Measurements from ENCODE around the gene STXBP2.

The STXBP2 gene

DNA sequence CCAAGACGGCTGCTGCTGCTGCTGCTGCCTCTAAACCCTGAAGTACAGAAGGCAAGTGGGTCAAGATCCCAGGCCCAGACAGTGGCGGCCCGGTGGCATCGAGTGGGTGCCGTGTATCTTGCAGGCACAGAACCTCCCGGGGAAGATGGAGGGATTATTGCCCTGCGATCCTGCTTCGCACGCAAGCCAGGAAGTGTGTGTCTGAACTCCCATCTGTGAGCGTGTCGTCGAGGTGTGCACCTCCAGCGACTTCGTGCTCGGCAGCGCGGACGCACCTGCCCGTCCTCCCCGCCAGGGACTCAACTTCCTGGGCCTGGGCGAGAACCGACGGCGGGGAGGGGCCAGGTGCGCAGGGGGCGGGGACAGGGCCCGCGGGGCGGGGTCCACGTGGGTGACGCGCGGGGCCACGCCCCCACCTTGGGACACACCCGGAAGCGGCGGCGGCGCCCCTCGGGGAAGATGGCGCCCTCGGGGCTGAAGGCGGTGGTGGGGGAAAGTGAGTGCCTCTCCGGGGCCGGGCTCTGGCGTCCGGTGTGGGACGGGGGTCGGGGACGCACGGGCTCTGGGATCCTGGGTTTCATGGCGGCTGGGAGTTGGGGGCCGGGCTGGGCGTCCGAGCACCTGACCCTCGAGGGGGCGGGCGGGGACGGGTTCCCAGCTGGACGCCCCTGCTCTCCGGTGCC, at the start of gene STXBP2:
STXBP2 (plus strand) TSS at position 420 of the 683 bp plus-strand sequence; CDS start at position 460, 40 bp downstream.
- TF ChIP-seq, protein P1, sequence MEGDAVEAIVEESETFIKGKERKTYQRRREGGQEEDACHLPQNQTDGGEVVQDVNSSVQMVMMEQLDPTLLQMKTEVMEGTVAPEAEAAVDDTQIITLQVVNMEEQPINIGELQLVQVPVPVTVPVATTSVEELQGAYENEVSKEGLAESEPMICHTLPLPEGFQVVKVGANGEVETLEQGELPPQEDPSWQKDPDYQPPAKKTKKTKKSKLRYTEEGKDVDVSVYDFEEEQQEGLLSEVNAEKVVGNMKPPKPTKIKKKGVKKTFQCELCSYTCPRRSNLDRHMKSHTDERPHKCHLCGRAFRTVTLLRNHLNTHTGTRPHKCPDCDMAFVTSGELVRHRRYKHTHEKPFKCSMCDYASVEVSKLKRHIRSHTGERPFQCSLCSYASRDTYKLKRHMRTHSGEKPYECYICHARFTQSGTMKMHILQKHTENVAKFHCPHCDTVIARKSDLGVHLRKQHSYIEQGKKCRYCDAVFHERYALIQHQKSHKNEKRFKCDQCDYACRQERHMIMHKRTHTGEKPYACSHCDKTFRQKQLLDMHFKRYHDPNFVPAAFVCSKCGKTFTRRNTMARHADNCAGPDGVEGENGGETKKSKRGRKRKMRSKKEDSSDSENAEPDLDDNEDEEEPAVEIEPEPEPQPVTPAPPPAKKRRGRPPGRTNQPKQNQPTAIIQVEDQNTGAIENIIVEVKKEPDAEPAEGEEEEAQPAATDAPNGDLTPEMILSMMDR (conservative IDR thresholded peaks at IDR 0.05; ENCODE audit: low read depth, low read length), result no peak
- H3K4me3 ChIP-seq (ENCODE audit: low read length), result peak within 1 kb of the TSS; percentile 71
- no peak for DNase-seq (ENCODE audit: low read depth)

DNA sequence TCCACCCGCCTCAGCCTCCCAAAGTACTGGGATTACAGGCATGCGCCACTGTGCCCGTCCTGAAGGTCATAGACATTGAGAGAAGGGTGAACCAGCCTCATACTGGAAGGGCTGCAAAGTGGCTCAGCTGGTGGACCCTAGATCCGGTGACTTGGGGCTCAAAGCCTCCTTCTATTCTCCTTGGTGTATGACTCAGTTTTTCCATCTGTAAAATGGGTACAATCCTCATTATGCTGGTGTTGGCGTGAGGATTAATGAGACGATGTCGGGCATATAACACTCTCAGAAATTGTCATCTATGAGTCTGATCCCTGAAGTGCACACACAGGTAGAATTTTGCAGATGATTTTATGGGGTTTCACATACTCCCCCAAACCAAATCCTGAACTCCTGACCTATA, 47.1 kb upstream of the STXBP2 start:
- no peak for DNase-seq (ENCODE audit: low read depth)
- no peak overlapping the region for H3K4me3 ChIP-seq (ENCODE audit: low read length)

DNA sequence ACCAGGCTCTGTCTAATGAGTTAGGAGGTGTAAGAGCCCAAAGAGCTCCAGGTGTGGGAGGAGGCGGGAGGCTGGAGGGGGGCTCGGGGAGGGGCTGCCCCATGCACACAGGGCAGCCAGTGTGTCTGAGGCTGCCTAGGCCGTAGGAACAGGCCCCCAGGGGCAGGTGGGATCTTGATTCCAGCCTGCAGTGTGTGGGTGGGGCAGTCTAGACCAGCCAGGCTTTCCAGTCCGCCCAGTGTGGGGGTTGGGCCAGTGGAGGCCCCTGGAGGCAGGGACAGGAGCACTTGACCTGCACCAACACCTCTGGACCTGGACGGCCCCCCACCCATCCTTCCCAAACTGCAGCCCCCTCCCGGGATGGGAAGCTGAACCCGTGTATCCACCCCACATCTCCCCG, 46.7 kb upstream of the STXBP2 start:
- no peak for DNase-seq (ENCODE audit: low read depth)
- TF ChIP-seq, protein P1 (conservative IDR thresholded peaks at IDR 0.05; ENCODE audit: low read depth, low read length), result no peak
- H3K4me3 ChIP-seq (ENCODE audit: low read length), result no peak overlapping the region

More for the DNA sequence above, 47.1 kb upstream of the STXBP2 start:
- TF ChIP-seq, protein P1 (conservative IDR thresholded peaks at IDR 0.05; ENCODE audit: low read depth, low read length), result no peak

DNA sequence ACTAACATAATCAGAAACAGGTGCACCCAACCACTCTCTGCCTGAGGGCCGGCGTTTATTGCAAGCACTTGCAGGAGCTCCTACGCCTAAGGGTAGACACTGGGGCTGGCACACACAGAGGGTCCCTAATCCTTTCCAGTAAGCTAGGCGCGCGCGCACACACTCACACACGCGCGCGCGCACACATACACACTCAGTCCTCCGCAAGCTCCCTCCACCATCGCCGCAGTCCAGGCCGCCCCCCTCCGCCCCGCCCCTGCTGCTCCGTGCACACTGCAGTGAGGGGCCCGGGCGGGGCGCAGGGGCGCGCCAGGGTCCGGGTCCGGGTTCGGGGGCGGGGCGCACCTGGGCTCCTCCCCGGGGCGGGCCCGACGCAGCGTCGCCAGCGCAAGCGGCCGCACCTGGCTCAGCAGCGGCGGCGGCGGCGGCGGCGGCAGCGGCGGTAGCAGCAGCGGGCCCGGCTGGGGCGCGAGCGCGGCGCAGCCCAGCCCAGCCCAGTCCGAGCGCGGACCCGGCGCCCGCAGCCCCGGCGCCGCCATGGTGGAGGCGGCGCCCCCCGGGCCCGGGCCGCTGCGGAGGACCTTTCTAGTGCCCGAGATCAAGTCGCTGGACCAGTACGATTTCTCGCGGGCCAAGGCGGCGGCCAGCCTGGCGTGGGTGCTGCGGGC, 41.3 kb upstream of the STXBP2 start, which contains the start of gene CAMSAP3:
CAMSAP3 (plus strand) TSS at position 398 of the 668 bp plus-strand sequence; CDS start at position 538, 140 bp downstream.
- TF ChIP-seq, protein P1 (conservative IDR thresholded peaks at IDR 0.05; ENCODE audit: low read depth, low read length), result no peak
- DNase-seq (ENCODE audit: low read depth), result peak; percentile 9
- H3K4me3 ChIP-seq (ENCODE audit: low read length), result peak within 1 kb of the TSS; percentile 57

DNA sequence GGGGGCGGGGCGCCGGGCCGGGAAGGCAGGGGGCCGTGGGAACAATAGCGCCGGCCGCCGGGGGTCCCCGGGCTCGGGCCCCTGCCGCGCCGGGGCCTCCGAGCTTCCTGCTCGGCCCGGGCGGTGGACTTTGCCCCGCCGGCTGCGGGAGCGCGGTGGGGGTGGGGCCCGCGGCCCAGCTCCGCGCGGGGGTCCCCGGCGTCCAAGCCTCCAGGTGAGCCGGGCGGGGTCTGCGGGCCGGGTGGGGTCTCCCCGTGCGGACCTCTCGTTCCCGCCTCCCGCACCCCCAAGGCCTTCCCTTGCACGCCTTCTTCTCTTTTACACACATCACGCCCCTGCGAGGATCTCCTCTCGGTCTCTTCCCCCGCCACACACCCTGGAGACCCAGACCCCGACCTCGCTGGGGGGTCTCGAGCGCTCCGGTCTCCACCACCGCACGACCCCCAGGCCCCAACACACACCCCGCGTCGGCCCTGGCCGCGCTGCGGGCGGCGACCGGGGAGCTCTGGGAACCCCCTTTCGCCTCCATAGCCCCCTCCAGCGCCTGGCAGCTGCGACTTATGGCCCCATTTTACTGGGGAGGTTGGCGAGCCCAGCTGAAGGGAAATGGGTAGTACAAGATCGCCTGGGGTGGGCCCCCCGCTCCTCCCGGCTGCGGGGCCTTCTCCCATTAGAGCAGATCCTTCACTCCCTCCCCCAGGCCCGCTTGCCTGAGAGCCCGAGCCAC, 40.5 kb upstream of the STXBP2 start:
- no peak for DNase-seq (ENCODE audit: low read depth)
- H3K4me3 ChIP-seq (ENCODE audit: low read length), result peak overlapping the region; percentile 57
- TF ChIP-seq, protein P1 (conservative IDR thresholded peaks at IDR 0.05; ENCODE audit: low read depth, low read length), result peak; percentile 9

DNA sequence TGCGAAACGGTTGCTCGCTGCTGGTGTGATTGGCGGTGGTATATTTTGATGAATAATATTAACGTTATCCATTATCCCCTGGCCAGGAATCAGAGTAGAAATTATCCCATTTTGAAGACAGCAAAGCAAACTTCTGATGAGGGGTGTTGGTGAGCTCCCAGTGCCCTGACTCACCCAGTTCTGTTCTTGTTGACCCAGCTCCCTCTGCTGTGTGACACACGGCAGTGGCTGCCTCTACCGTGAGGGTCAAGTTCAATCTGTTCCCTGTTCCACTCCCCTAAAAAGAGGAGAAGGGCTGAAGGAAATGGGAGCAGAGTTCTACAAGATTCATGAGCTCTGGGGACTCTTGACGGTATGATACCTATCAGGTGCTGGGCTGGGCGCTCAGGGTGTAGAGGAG, 39.2 kb upstream of the STXBP2 start:
- TF ChIP-seq, protein P1 (conservative IDR thresholded peaks at IDR 0.05; ENCODE audit: low read depth, low read length), result no peak
- H3K4me3 ChIP-seq (ENCODE audit: low read length), result no peak overlapping the region
- no peak for DNase-seq (ENCODE audit: low read depth)

Data from retinal pigment epithelial cell (primary cell).